MM.1S (cell line): Measurements from ENCODE around the gene RGL4.

Source experiments
- EZH2 ChIP-seq: fragments of 300-600 bp; sonication (generic); optimal IDR thresholded peaks from 2 replicates; pipeline ENCODE3; 2017; ENCODE audit warnings: low read depth, mild to moderate bottlenecking, antibody characterized with exemption, low read length, mixed read lengths
- EZH2phosphoT487 ChIP-seq: fragments of 300-600 bp; sonication (generic); IDR thresholded peaks from 2 replicates; pipeline ENCODE4 v1.6.1; 2018; ENCODE audit warnings: antibody characterized with exemption, low read length
- TF ChIP-seq, protein P1 (sequence below): fragments of 300-600 bp; sonication (generic); IDR thresholded peaks from 2 replicates; pipeline ENCODE4 v1.5.1; 2016; ENCODE audit warnings: antibody characterized with exemption, low read length, mixed read lengths

DNA sequence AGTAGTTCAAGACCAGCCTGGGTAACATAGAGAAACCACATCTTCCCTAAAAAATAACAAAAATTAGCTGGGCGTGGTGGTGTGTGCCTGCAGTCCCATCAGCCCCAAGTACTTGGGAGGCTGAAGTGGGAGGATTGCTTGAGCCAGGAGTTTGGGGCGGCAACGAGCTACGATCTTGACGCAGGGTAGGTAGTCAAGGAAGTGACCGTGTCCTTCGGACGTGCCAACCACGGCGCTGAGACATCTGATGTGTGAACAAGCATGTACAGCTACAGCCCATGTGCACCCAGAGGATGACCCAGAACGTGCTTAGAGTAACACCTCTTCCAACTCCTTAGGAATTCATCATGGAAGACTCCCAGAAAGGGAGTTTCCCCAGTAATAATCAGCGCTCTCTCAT is 21.4 kb downstream of the RGL4 start:
- TF ChIP-seq, protein P1, sequence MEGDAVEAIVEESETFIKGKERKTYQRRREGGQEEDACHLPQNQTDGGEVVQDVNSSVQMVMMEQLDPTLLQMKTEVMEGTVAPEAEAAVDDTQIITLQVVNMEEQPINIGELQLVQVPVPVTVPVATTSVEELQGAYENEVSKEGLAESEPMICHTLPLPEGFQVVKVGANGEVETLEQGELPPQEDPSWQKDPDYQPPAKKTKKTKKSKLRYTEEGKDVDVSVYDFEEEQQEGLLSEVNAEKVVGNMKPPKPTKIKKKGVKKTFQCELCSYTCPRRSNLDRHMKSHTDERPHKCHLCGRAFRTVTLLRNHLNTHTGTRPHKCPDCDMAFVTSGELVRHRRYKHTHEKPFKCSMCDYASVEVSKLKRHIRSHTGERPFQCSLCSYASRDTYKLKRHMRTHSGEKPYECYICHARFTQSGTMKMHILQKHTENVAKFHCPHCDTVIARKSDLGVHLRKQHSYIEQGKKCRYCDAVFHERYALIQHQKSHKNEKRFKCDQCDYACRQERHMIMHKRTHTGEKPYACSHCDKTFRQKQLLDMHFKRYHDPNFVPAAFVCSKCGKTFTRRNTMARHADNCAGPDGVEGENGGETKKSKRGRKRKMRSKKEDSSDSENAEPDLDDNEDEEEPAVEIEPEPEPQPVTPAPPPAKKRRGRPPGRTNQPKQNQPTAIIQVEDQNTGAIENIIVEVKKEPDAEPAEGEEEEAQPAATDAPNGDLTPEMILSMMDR, result no peak
- TF ChIP-seq EZH2 (no peak), EZH2phosphoT487 (no peak)
